Testis (tissue), 2 donors: ENCODE results near the gene FXYD2.

ENCODE experiments used
- POLR2A ChIP-seq: fragments of 450-650 bp; IDR thresholded peaks from one replicate; pipeline ENCODE4 v1.6.1; 2017; ENCODE audit warnings: antibody characterized with exemption, mild to moderate bottlenecking, moderate library complexity
- TF ChIP-seq, protein P1 (sequence below), 3 experiments: fragments of 450-650 bp in 2 of 3; fragments of 200-600 bp in 1 of 3; sonication (generic) in 1 of 3; IDR thresholded peaks; one replicate each; pipeline ENCODE4 v1.5.1; 2016 to 2019; ENCODE audit warnings: antibody characterized with exemption in 3 of 3, mild to moderate bottlenecking in 2 of 3, moderate library complexity in 1 of 3

- TF ChIP-seq, protein P1, sequence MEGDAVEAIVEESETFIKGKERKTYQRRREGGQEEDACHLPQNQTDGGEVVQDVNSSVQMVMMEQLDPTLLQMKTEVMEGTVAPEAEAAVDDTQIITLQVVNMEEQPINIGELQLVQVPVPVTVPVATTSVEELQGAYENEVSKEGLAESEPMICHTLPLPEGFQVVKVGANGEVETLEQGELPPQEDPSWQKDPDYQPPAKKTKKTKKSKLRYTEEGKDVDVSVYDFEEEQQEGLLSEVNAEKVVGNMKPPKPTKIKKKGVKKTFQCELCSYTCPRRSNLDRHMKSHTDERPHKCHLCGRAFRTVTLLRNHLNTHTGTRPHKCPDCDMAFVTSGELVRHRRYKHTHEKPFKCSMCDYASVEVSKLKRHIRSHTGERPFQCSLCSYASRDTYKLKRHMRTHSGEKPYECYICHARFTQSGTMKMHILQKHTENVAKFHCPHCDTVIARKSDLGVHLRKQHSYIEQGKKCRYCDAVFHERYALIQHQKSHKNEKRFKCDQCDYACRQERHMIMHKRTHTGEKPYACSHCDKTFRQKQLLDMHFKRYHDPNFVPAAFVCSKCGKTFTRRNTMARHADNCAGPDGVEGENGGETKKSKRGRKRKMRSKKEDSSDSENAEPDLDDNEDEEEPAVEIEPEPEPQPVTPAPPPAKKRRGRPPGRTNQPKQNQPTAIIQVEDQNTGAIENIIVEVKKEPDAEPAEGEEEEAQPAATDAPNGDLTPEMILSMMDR (IDR thresholded peaks at IDR 0.05): no peak
- no peak for TF ChIP-seq POLR2A
Observed at GRCh38 chr11:117816846-117817367, 7.6 kb downstream of the FXYD2 start.
